GM18511 (cell line): ENCODE results near the gene MACROD2.

Experiments used
- ATAC-seq: cut with Tn5 transposase; IDR thresholded peaks from one replicate; pipeline ENCODE4 v1.9.1; 2021; ENCODE audit warnings: mild to moderate bottlenecking, moderate library complexity; ENCODE audit not compliant: unreplicated experiment

The MACROD2 gene

GRCh38 chr20:14386726-14387125 is 391.4 kb downstream of the MACROD2 start:
- ATAC-seq: no peak

- ATAC-seq: no peak
These were observed 406.3 kb downstream of the MACROD2 start for GRCh38 chr20:14401479-14402138.

GRCh38 chr20:14404515-14404914 is 409.2 kb downstream of the MACROD2 start:
- ATAC-seq: no peak

- peak; percentile 64 for ATAC-seq
These were observed 411.2 kb downstream of the MACROD2 start for GRCh38 chr20:14406495-14406894.

- ATAC-seq: no peak
These were observed 412.0 kb downstream of the MACROD2 start for GRCh38 chr20:14407336-14407735.

GRCh38 chr20:14410869-14411555 is 415.7 kb downstream of the MACROD2 start:
- ATAC-seq: no peak

GRCh38 chr20:14412065-14412681 is 416.9 kb downstream of the MACROD2 start:
- no peak for ATAC-seq

- ATAC-seq: no peak
These were observed 418.5 kb downstream of the MACROD2 start for GRCh38 chr20:14413835-14414234.

GRCh38 chr20:14414560-14414959 is 419.2 kb downstream of the MACROD2 start:
- ATAC-seq: no peak

GRCh38 chr20:14415467-14415866 is 420.2 kb downstream of the MACROD2 start:
- no peak for ATAC-seq

- no peak for ATAC-seq
These were observed 423.1 kb downstream of the MACROD2 start for GRCh38 chr20:14418376-14418775.

GRCh38 chr20:14422892-14423291 is 427.6 kb downstream of the MACROD2 start:
- no peak for ATAC-seq

- peak; percentile 78 for ATAC-seq
These were observed 436.3 kb downstream of the MACROD2 start for GRCh38 chr20:14431568-14431967.

GRCh38 chr20:14432085-14432484 is 436.8 kb downstream of the MACROD2 start:
- no peak for ATAC-seq

- ATAC-seq: no peak
These were observed 437.3 kb downstream of the MACROD2 start for GRCh38 chr20:14432597-14432996.

- no peak for ATAC-seq
These were observed 439.2 kb downstream of the MACROD2 start for GRCh38 chr20:14434384-14435136.

GRCh38 chr20:14441201-14441600 is 445.9 kb downstream of the MACROD2 start:
- ATAC-seq: no peak

GRCh38 chr20:14444106-14444505 is 448.8 kb downstream of the MACROD2 start:
- ATAC-seq: no peak

GRCh38 chr20:14445310-14445709 is 450.0 kb downstream of the MACROD2 start:
- ATAC-seq: no peak

GRCh38 chr20:14445902-14446301 is 450.6 kb downstream of the MACROD2 start:
- ATAC-seq: no peak

GRCh38 chr20:14446446-14446845 is 451.1 kb downstream of the MACROD2 start:
- ATAC-seq: no peak
